WTC11 (cell line): Measurements from ENCODE around the gene LBH. TPM values are rescaled to one million over a fixed set of nuclear protein-coding genes. Genes with fewer than 3 reads are reported as not detected.

Experiments used
- ATAC-seq: fragments of 200-7000 bp; cut with Tn5 transposase; 2 replicates; pipeline ENCODE4 v1.10.0; 2021; ENCODE audit warnings: mild to moderate bottlenecking, moderate library complexity
- CTCF ChIA-PET: fragments of 300-600 bp; sonication (Branson Sonifier 250); formaldehyde crosslinking; loops from one replicate; lab custom pipeline; 2021; ENCODE audit warnings: antibody characterized with exemption; lab: Charles Lee
- POLR2A ChIA-PET: fragments of 350-600 bp; sonication (Branson Sonifier 250); formaldehyde crosslinking; loops from one replicate; lab custom pipeline; 2021; ENCODE audit warnings: antibody characterized with exemption; lab: Charles Lee
- DNase-seq: peaks from one replicate; pipeline ENCODE4 v3.0.0; 2021; ENCODE audit warnings: low spot score
- H3K27ac Mint-ChIP-seq: 2 replicates; pipeline ENCODE4 v1.8.0; 2021; ENCODE audit warnings: mixed read lengths
- H3K27me3 Mint-ChIP-seq: 2 replicates; pipeline ENCODE4 v1.8.0; 2021; ENCODE audit warnings: low read depth, mild to moderate bottlenecking, moderate library complexity, mixed read lengths
- H3K36me3 Mint-ChIP-seq: 2 replicates; pipeline ENCODE4 v1.8.0; 2021; ENCODE audit warnings: mixed read lengths
- H3K4me1 Mint-ChIP-seq: 2 replicates; pipeline ENCODE4 v1.8.0; 2022; ENCODE audit warnings: mixed read lengths
- H3K4me3 Mint-ChIP-seq: 2 replicates; pipeline ENCODE4 v1.8.0; 2021; ENCODE audit warnings: mild to moderate bottlenecking, moderate library complexity, mixed read lengths
- H3K9me3 Mint-ChIP-seq: 2 replicates; pipeline ENCODE4 v1.8.0; 2021; ENCODE audit warnings: mixed read lengths
- ERG ChIP-seq: fragments of 250-450 bp; sonication (Bioruptor Pico); IDR thresholded peaks from 2 replicates; pipeline ENCODE4 v1.8.0; 2021; ENCODE audit warnings: mild to moderate bottlenecking
- ETV6 ChIP-seq: sonication (generic); formaldehyde crosslinking; IDR thresholded peaks from 2 replicates; pipeline ENCODE4 v1.8.1; 2022; ENCODE audit warnings: mild to moderate bottlenecking, missing genetic modification reagents
- GABPB1 ChIP-seq: sonication (generic); formaldehyde crosslinking; IDR thresholded peaks from 2 replicates; pipeline ENCODE4 v1.8.1; 2023; ENCODE audit warnings: mild to moderate bottlenecking, missing genetic modification reagents
- GTF2I ChIP-seq: fragments of 250-450 bp; sonication (Bioruptor Pico); conservative IDR thresholded peaks from 2 replicates; pipeline ENCODE4 v1.4.0; 2021; ENCODE audit warnings: mild to moderate bottlenecking
- MAX ChIP-seq: sonication (generic); formaldehyde crosslinking; IDR thresholded peaks from 2 replicates; pipeline ENCODE4 v1.8.0; 2022; ENCODE audit warnings: mild to moderate bottlenecking, missing genetic modification reagents
- MLX ChIP-seq: sonication (generic); formaldehyde crosslinking; IDR thresholded peaks from 2 replicates; pipeline ENCODE4 v1.8.1; 2023; ENCODE audit warnings: mild to moderate bottlenecking, missing genetic modification reagents, moderate library complexity
- NR3C1 ChIP-seq: sonication (generic); formaldehyde crosslinking; conservative IDR thresholded peaks from 2 replicates; pipeline ENCODE4 v1.8.1; 2023; ENCODE audit warnings: low read depth, mild to moderate bottlenecking, missing genetic modification reagents
- SMAD3 ChIP-seq: sonication (generic); formaldehyde crosslinking; IDR thresholded peaks from 2 replicates; pipeline ENCODE4 v1.8.0; 2022; ENCODE audit warnings: missing genetic modification reagents, mild to moderate bottlenecking, borderline replicate concordance
- SMAD4 ChIP-seq: sonication (generic); formaldehyde crosslinking; IDR thresholded peaks from 2 replicates; pipeline ENCODE4 v1.8.0; 2022; ENCODE audit warnings: mild to moderate bottlenecking, missing genetic modification reagents
- TEAD4 ChIP-seq: sonication (generic); formaldehyde crosslinking; IDR thresholded peaks from 2 replicates; pipeline ENCODE4 v1.8.0; 2022; ENCODE audit warnings: mild to moderate bottlenecking, missing genetic modification reagents
- TP53 ChIP-seq: sonication (generic); formaldehyde crosslinking; IDR thresholded peaks from 2 replicates; pipeline ENCODE4 v1.8.1; 2023; ENCODE audit warnings: mild to moderate bottlenecking, missing genetic modification reagents
- USF1 ChIP-seq: sonication (generic); formaldehyde crosslinking; IDR thresholded peaks from 2 replicates; pipeline ENCODE4 v1.8.0; 2022; ENCODE audit warnings: mild to moderate bottlenecking, missing genetic modification reagents
- ZBTB21 ChIP-seq: sonication (generic); formaldehyde crosslinking; IDR thresholded peaks from 2 replicates; pipeline ENCODE4 v1.8.1; 2023; ENCODE audit warnings: mild to moderate bottlenecking, missing genetic modification reagents, borderline replicate concordance
- ZNF121 ChIP-seq: sonication (generic); formaldehyde crosslinking; IDR thresholded peaks from 2 replicates; pipeline ENCODE4 v1.8.0; 2023; ENCODE audit warnings: missing genetic modification reagents
- ZNF263 ChIP-seq: sonication (generic); formaldehyde crosslinking; IDR thresholded peaks from 2 replicates; pipeline ENCODE4 v1.8.1; 2022; ENCODE audit warnings: low read depth, mild to moderate bottlenecking, moderate library complexity, missing genetic modification reagents
- ZNF425 ChIP-seq: fragments of 250-450 bp; sonication (Bioruptor Pico); conservative IDR thresholded peaks from 2 replicates; pipeline ENCODE4 v1.9.0; 2021; ENCODE audit warnings: mild to moderate bottlenecking
- ZNF512 ChIP-seq: sonication (generic); formaldehyde crosslinking; IDR thresholded peaks from 2 replicates; pipeline ENCODE4 v1.8.1; 2022; ENCODE audit warnings: missing genetic modification reagents, borderline replicate concordance
- total RNA-seq: library from RNA; stranded (reverse); gene quantifications from 3 replicates; pipeline ENCODE4 v1.2.3, GENCODE V29; 2021

The LBH gene
- total RNA-seq, 1 experiment from 2014 or later = 47.3 TPM

- Mint-ChIP-seq H3K36me3 (no peaks in the 10 kb centered on the region), H3K27ac (no peak overlapping the region)
- no peak for DNase-seq
- CTCF ChIA-PET = interaction anchor here (1.1 kb wide), 1 partner anchor 37 kb away, joined by 10 read pairs; no protein-coding TSS in a partner anchor
- POLR2A ChIA-PET = no interaction called here
- TF ChIP-seq SMAD4 (CRISPR knock-in tag) (no peak), ZNF263 (CRISPR knock-in tag) (no peak), ERG (CRISPR knock-in tag) (no peak), TP53 (no peak), MLX (CRISPR knock-in tag) (no peak), ETV6 (CRISPR knock-in tag) (no peak), NR3C1 (CRISPR knock-in tag) (no peak), ZNF121 (CRISPR knock-in tag) (no peak), USF1 (CRISPR knock-in tag) (no peak), MAX (CRISPR knock-in tag) (no peak), ZBTB21 (CRISPR knock-in tag) (no peak), GTF2I (CRISPR knock-in tag) (no peak)
- TF ChIP-seq, all 79 proteins: peak for 0
- Mint-ChIP-seq H3K9me3 (no peaks in the 10 kb centered on the region), H3K4me3 (no peak overlapping the region), H3K4me1 (no peaks in the 10 kb centered on the region), H3K27me3 (no peaks in the 10 kb centered on the region)
- ATAC-seq = no peak
Observed at GRCh38 chr2:30201990-30202389, 29.3 kb upstream of the LBH start.

- Mint-ChIP-seq H3K36me3 (no peaks in the 10 kb centered on the region), H3K9me3 (no peaks in the 10 kb centered on the region), H3K27ac (no peak overlapping the region), H3K4me3 (no peak overlapping the region), H3K27me3 (no peaks in the 10 kb centered on the region), H3K4me1 (no peaks in the 10 kb centered on the region)
- ATAC-seq (no peak), DNase-seq (no peak)
- CTCF ChIA-PET = interaction anchor here (2.6 to 2.9 kb wide), 2 partner anchors 38 to 508 kb away, joined by 14 to 15 read pairs; no protein-coding TSS in a partner anchor
- POLR2A ChIA-PET = no interaction called here
- TF ChIP-seq ZNF512 = no peak
- TF ChIP-seq ZNF425 (CRISPR knock-in tag) = no peak
- TF ChIP-seq GABPB1 (CRISPR knock-in tag) = no peak
- no peak for TF ChIP-seq SMAD4 (CRISPR knock-in tag)
- no peak for TF ChIP-seq SMAD3
- no peak for TF ChIP-seq ZNF263 (CRISPR knock-in tag)
- TF ChIP-seq TEAD4 (CRISPR knock-in tag) = no peak
- TF ChIP-seq, all 79 proteins: peak for 0
Observed at GRCh38 chr2:30203156-30203555, 28.2 kb upstream of the LBH start.
